Measurements from ENCODE around the gene DEPDC1B.

DNA sequence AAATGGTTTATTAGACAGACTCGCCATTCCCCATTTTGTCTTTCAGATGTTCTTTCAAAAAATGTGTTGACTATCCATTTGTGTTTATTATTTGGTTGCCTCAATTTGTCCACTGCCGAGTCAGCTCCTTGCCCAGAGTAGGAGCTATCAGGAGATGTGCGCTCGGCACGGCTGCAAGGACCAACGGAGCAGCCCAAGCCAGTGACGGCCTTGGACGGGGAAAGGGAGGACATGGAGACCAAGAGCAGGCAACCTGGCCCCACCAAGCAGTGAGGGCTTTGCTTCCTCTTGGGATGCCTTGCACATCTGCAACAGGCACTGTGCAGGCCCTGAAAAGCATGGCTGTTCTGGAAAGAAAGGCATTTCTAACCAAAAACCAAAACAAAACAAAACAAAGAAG, 69.8 kb downstream of the DEPDC1B start:
- TF ChIP-seq, protein P1, sequence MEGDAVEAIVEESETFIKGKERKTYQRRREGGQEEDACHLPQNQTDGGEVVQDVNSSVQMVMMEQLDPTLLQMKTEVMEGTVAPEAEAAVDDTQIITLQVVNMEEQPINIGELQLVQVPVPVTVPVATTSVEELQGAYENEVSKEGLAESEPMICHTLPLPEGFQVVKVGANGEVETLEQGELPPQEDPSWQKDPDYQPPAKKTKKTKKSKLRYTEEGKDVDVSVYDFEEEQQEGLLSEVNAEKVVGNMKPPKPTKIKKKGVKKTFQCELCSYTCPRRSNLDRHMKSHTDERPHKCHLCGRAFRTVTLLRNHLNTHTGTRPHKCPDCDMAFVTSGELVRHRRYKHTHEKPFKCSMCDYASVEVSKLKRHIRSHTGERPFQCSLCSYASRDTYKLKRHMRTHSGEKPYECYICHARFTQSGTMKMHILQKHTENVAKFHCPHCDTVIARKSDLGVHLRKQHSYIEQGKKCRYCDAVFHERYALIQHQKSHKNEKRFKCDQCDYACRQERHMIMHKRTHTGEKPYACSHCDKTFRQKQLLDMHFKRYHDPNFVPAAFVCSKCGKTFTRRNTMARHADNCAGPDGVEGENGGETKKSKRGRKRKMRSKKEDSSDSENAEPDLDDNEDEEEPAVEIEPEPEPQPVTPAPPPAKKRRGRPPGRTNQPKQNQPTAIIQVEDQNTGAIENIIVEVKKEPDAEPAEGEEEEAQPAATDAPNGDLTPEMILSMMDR (conservative IDR thresholded peaks at IDR 0.05; ENCODE audit: low read length) = no peak
- TF ChIP-seq EZH2phosphoT487 (IDR thresholded peaks at IDR 0.05; ENCODE audit: borderline replicate concordance) = no peak

Data from Loucy (cell line).